Fibroblast of lung (primary cell): ENCODE measurements around the gene LGALS14. TPM values are rescaled to one million over a fixed set of nuclear protein-coding genes. Genes with fewer than 3 reads are reported as not detected.
"Not testable (repeated sequence)": the region's sequence is repeated elsewhere in the genome, so short reads cannot be mapped to it uniquely, and the experiment has no call there.

Experiments
- DNase-seq, 2 donors: peaks; one replicate each; pipeline versions ENCODE4 v3.0.0 to v3.0.0-alpha.2; 2010; ENCODE audit warnings: low read depth in 2 of 2
- H2AFZ ChIP-seq: 2 replicates; pipeline ENCODE4 v1.5.1; 2012; ENCODE audit warnings: low read length, control low read depth, inconsistent platforms
- H3K27ac ChIP-seq: 2 replicates; pipeline ENCODE4 v1.5.1; 2011; ENCODE audit warnings: low read length, control low read depth; ENCODE audit not compliant: insufficient read depth
- H3K27me3 ChIP-seq: 2 replicates; pipeline ENCODE4 v1.5.1; 2011; ENCODE audit warnings: mild to moderate bottlenecking, low read length; ENCODE audit not compliant: control insufficient read depth, insufficient read depth
- H3K36me3 ChIP-seq: 2 replicates; pipeline ENCODE4 v1.5.1; 2011; ENCODE audit warnings: low read length; ENCODE audit not compliant: control insufficient read depth, insufficient read depth
- H3K4me1 ChIP-seq: 2 replicates; pipeline ENCODE4 v1.5.1; 2011; ENCODE audit warnings: low read length; ENCODE audit not compliant: control insufficient read depth, insufficient read depth; ENCODE audit errors: extremely low read depth
- H3K4me2 ChIP-seq: 2 replicates; pipeline ENCODE4 v1.5.1; 2011; ENCODE audit warnings: low read length, control low read depth; ENCODE audit not compliant: insufficient read depth; ENCODE audit errors: extremely low read depth
- H3K4me3 ChIP-seq, 4 experiments: fragments of 200-600 bp in 1 of 4; sonication (generic) in 1 of 4; replicated peaks in 1 of 4; 2 replicates each; pipeline ENCODE4 v1.5.1; 2011 to 2016; ENCODE audit warnings: low read length in 4 of 4, low read depth in 3 of 4, mild to moderate bottlenecking in 3 of 4, control low read depth in 2 of 4, inconsistent platforms in 1 of 4, mixed read lengths in 1 of 4; ENCODE audit not compliant: insufficient read depth in 1 of 4; ENCODE audit errors: control extremely low read depth in 1 of 4
- H3K79me2 ChIP-seq: 2 replicates; pipeline ENCODE4 v1.5.1; 2012; ENCODE audit warnings: mild to moderate bottlenecking, low read length, inconsistent platforms; ENCODE audit not compliant: control insufficient read depth, insufficient read depth
- H3K9ac ChIP-seq: 2 replicates; pipeline ENCODE4 v1.5.1; 2011; ENCODE audit warnings: mild to moderate bottlenecking, low read length, control low read depth; ENCODE audit not compliant: insufficient read depth
- H3K9me3 ChIP-seq: 2 replicates; pipeline ENCODE4 v1.5.1; 2012; ENCODE audit warnings: low read depth, low read length; ENCODE audit not compliant: control insufficient read depth, insufficient read depth
- H4K20me1 ChIP-seq: 2 replicates; pipeline ENCODE4 v1.5.1; 2011; ENCODE audit warnings: low read length; ENCODE audit not compliant: control insufficient read depth, insufficient read depth; ENCODE audit errors: extremely low read depth
- EZH2 ChIP-seq: IDR thresholded peaks from 2 replicates; pipeline ENCODE4 v1.5.1; 2012; ENCODE audit warnings: low read length, control low read depth, mild to moderate bottlenecking; ENCODE audit errors: missing control alignments
- polyA plus RNA-seq, 2 donors: library from polyadenylated mRNA; depleted of rRNA in 1 of 2; stranded (reverse) in 1 of 2; unstranded in 1 of 2; fragments of >200 nt; gene quantifications; 2 replicates each; pipeline ENCODE4 v1.2.1, GENCODE V29; 2011 to 2012; ENCODE audit warnings: missing spikeins in 1 of 2
- total RNA-seq: library from RNA; depleted of rRNA; stranded (reverse); fragments of >200 nt; gene quantifications from 2 replicates; pipeline ENCODE4 v1.2.1, GENCODE V29; 2014
- TF ChIP-seq, protein P1 (sequence below), 2 donors: IDR thresholded peaks in 1 of 2; conservative IDR thresholded peaks in 1 of 2; 1 replicate in 1 of 2; 2 replicates in 1 of 2; pipeline ENCODE4 v1.5.1; 2011 to 2012; ENCODE audit warnings: low read length in 2 of 2, control low read depth in 1 of 2, inconsistent platforms in 1 of 2, low read depth in 1 of 2, mild to moderate bottlenecking in 1 of 2

Gene LGALS14
- total and polyA plus RNA-seq, 2 donors (not counting 1 experiment from before 2014, with no cell fraction given): not detected

DNA sequence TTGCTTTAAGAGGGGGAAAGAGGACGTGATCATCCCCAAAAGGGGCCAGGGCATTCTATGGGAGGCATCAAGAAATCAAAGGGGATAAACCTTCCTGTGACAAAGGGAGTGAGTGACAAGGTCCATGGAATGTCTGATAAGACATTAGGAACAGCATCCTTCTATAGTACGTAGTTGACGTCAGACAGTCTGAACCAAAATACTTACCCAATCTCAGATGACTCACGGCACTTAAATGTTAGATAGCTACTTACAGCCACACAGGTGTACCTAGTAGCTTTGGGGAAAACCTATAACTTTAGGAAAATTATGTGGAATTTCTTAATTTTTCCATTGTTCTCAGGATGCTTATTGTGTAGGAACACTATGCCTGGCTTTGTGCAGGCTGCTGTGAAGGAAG lies 43.6 kb upstream of the LGALS14 start:
- Histone ChIP-seq H3K4me2 (no peak overlapping the region), H3K27ac (no peak overlapping the region), H2AFZ (no peak overlapping the region), H3K9ac (no peak overlapping the region), H4K20me1 (no peaks in the 10 kb centered on the region), H3K4me1 (no peaks in the 10 kb centered on the region), H3K4me3 (no peak overlapping the region), H3K79me2 (no peaks in the 10 kb centered on the region), H3K9me3 (no peaks in the 10 kb centered on the region), H3K27me3 (no peaks in the 10 kb centered on the region), H3K36me3 (no peaks in the 10 kb centered on the region)
- no peak for TF ChIP-seq EZH2
- TF ChIP-seq, protein P1, sequence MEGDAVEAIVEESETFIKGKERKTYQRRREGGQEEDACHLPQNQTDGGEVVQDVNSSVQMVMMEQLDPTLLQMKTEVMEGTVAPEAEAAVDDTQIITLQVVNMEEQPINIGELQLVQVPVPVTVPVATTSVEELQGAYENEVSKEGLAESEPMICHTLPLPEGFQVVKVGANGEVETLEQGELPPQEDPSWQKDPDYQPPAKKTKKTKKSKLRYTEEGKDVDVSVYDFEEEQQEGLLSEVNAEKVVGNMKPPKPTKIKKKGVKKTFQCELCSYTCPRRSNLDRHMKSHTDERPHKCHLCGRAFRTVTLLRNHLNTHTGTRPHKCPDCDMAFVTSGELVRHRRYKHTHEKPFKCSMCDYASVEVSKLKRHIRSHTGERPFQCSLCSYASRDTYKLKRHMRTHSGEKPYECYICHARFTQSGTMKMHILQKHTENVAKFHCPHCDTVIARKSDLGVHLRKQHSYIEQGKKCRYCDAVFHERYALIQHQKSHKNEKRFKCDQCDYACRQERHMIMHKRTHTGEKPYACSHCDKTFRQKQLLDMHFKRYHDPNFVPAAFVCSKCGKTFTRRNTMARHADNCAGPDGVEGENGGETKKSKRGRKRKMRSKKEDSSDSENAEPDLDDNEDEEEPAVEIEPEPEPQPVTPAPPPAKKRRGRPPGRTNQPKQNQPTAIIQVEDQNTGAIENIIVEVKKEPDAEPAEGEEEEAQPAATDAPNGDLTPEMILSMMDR (conservative IDR thresholded peaks at IDR 0.05 in 1 of 2, IDR thresholded peaks at IDR 0.05 in 1 of 2; ENCODE audit: low read depth in 1 of 2, low read length in 2 of 2): no peak
- DNase-seq: no peak

DNA sequence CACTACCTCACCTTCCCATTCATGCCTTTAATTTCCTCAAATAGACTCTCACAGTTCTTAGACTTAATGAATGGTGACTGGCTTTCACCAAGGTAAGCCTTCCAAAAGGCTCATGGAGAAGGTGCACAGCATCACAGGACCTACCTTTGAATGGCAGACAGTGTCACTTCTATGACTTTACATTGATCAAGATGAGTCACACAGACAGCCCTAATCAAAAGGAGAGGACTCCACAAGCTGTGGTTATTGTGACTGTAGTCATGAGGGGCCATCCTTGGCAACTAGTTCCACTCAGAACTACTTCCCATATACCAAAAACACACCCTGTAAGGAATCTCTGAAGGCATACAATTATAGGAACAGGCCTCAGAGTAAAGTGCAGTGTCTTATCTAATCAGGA lies 42.7 kb upstream of the LGALS14 start:
- Histone ChIP-seq H3K4me1 (no peaks in the 10 kb centered on the region), H2AFZ (no peak overlapping the region), H4K20me1 (no peaks in the 10 kb centered on the region), H3K27ac (no peak overlapping the region), H3K4me2 (no peak overlapping the region), H3K27me3 (no peaks in the 10 kb centered on the region), H3K9me3 (no peaks in the 10 kb centered on the region), H3K9ac (no peak overlapping the region), H3K36me3 (no peaks in the 10 kb centered on the region), H3K4me3 (no peak overlapping the region), H3K79me2 (no peaks in the 10 kb centered on the region)
- no peak for TF ChIP-seq EZH2
- TF ChIP-seq, protein P1 (conservative IDR thresholded peaks at IDR 0.05 in 1 of 2, IDR thresholded peaks at IDR 0.05 in 1 of 2; ENCODE audit: low read depth in 1 of 2, low read length in 2 of 2): no peak
- DNase-seq: no peak

DNA sequence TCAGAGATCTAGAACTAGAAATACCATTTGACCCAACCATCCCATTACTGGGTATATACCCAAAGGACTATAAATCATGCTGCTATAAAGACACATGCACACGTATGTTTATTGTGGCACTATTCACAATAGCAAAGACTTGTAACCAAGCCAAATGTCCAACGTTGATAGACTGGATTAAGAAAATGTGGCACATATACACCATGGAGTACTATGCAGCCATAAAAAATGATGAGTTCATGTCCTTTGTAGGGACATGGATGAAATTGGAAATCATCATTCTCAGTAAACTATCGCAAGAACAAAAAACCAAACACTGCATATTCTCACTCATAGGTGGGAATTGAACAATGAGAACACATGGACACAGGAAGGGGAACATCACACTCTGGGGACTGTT lies 34.4 kb upstream of the LGALS14 start:
- not testable (repeated sequence) for DNase-seq, H3K4me2 ChIP-seq, H3K9ac ChIP-seq, H2AFZ ChIP-seq, H3K27ac ChIP-seq, H4K20me1 ChIP-seq, H3K79me2 ChIP-seq, H3K27me3 ChIP-seq, H3K4me1 ChIP-seq, H3K4me3 ChIP-seq, H3K36me3 ChIP-seq, H3K9me3 ChIP-seq
